Activated CD4-positive, alpha-beta T cell treated with anti-CD3 and anti-CD28 coated beads, Interleukin-10, Interleukin-2, amounts not matched to agents 100 ng/mL and 50 ng/mL, durations not matched to agents 16 hours and 8 hours (primary cell): ENCODE measurements around the gene ATP1B1.
"Not testable (repeated sequence)": the region's sequence is repeated elsewhere in the genome, so short reads cannot be mapped to it uniquely, and the experiment has no call there.

ENCODE experiments used
- DNase-seq: peaks from one replicate; pipeline ENCODE4 v3.0.0-alpha.2; 2020

ATP1B1 gene

GRCh38 chr1:169146576-169147214 lies 40.2 kb downstream of the ATP1B1 start:
- DNase-seq, result no peak

GRCh38 chr1:169148472-169149252 lies 42.2 kb downstream of the ATP1B1 start:
- no peak for DNase-seq

GRCh38 chr1:169149555-169150286 lies 43.2 kb downstream of the ATP1B1 start:
- no peak for DNase-seq

- DNase-seq, result no peak
These were observed 44.3 kb downstream of the ATP1B1 start for GRCh38 chr1:169150641-169151337.

DNA sequence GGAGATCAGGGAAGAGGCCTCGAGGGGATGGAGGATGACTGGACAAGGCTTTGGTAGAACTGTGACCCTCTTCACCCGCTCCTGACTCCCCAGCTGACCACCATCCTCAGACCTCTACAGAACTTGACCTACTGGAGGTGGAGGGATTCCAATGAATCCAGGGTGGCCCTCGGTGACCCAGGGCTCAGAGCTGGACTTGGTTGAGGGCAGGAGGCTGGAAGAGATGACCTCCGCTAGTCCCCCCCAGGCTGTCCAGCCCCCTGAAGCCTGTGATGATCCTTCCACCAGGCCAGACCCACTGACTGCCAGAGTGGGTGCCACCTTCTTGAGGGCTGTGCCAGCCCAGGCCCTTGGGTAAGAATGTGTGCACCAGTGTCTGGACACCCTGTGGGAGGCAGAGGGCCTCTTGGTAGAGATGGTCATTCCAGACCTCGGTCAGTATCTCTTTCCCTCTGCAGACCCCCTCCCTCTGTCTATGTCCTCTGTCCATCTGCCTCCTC lies 44.9 kb downstream of the ATP1B1 start:
- DNase-seq, result no peak

GRCh38 chr1:169155675-169156074 lies 49.2 kb downstream of the ATP1B1 start:
- DNase-seq, result no peak

GRCh38 chr1:169156580-169156979 lies 50.1 kb downstream of the ATP1B1 start:
- no peak for DNase-seq

DNA sequence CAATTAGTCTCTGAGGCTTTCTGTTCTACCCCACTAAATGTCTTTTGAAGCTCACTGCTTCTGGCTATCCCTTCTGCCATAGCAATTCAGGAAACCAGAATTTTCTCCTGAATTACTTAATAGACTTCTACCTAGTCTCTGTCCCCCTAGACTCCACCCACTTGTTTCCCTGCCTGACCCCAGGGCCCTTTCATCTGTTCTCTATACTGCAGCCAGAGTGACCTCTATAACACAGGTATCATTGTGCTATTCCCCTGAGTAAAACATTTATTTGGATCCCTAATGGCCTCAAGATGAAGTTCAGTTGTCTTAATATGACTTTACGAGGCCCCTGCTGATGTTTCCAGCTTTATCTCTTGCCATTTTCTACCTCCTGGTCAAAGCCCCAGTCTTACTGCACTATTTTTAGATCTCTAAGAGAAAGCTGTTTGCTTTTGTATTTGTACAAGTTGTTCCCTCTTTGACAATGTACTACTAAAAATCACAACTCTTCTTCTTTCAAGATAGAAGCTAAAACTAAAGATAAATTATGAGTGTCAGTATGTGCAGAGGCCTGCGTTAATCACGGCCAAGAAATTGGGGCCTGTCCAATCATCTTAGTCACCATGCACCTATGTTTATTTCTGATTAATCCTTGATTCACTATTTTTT lies 54.5 kb downstream of the ATP1B1 start:
- DNase-seq, result no peak

GRCh38 chr1:169161496-169162194 lies 55.2 kb downstream of the ATP1B1 start:
- no peak for DNase-seq

DNA sequence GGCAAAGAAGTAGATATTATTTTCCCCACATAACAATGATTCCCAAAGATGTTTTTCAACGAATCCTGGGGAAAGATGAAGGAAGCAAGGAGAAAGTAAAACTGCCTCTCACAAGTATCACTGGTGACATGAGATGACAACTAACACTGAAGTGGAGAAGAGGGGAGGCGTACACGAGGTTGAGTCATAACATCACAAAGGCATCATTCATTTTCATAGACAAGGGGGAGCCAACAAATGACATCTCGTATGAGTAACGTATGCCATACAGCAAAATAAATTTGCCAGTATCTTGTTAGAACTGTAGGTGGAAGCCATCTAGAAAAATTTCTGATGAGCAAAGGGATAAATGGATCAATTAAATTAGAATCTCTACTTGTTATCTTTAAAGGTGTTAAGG lies 56.6 kb downstream of the ATP1B1 start:
- DNase-seq, result peak; percentile 72

DNA sequence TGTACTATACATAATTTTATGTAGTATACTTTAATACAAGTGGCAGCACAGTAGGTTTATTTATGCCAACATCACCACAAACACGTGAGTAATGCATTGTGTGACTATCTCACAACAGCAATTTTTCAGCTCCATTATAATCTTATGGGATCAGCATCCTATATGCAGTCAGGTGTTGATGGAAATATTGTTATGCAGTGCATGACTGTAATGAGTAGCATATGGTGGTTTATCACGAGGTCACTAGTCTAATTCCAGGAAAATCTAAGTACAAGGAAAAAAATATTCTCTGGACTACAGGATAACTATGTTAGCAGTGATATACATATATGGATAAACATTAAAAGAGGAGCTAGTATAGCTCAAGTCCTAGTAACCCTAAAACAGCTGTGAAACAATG lies 69.0 kb downstream of the ATP1B1 start:
- DNase-seq, result no peak

GRCh38 chr1:169179431-169179830 lies 72.9 kb downstream of the ATP1B1 start:
- DNase-seq, result not testable (repeated sequence)

GRCh38 chr1:169180174-169180573 lies 73.7 kb downstream of the ATP1B1 start:
- no peak for DNase-seq
